Astrocyte of the hippocampus (primary cell): ENCODE measurements around the gene TIMM44.
"Not testable (repeated sequence)": the region's sequence is repeated elsewhere in the genome, so short reads cannot be mapped to it uniquely, and the experiment has no call there.

Source experiments
- DNase-seq: peaks from one replicate; pipeline ENCODE4 v3.0.0; 2011; ENCODE audit warnings: low read depth, low spot score

Gene TIMM44

DNA sequence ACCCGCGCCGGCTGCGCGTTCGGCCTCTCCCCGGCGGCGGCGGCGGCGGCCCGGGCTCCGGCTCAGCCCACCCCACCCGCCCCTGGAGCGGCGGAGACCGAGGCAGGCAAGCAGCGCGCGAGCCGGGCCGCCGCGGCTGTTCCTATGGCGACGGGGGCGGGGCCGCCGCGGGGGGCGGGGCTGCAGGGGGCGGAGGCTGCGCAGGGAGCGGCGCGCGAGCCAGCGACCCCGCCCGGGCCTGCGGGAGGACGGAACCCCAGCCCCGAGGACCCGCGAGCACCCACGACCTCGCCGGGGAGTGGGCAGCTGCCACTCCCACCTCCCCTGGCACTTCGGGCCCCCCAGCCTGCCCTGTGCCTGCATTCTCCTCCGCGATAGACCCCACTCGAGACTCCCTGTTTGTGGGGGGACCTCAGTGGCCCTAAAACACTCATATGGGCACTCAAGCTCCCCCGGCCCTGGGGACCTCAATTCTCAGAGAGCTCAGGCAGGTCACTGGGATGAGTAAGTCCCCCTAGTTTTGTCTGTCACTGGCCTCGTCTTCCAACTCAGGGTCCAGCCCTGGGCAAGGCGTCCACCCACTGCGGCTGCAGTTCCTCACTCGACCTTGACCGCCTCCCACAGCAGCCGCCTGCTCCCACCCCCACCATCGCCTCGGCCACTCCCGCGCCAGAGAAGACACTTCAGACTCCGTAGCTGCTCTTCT is 17.3 kb downstream of the TIMM44 start, which contains the start of gene CTXN1:
Gene CTXN1, minus strand, starts transcription at position 115 of the 706 bp plus-strand sequence. CDS start 597 bp downstream, outside the sequence.
- peak; percentile 83 for DNase-seq

DNA sequence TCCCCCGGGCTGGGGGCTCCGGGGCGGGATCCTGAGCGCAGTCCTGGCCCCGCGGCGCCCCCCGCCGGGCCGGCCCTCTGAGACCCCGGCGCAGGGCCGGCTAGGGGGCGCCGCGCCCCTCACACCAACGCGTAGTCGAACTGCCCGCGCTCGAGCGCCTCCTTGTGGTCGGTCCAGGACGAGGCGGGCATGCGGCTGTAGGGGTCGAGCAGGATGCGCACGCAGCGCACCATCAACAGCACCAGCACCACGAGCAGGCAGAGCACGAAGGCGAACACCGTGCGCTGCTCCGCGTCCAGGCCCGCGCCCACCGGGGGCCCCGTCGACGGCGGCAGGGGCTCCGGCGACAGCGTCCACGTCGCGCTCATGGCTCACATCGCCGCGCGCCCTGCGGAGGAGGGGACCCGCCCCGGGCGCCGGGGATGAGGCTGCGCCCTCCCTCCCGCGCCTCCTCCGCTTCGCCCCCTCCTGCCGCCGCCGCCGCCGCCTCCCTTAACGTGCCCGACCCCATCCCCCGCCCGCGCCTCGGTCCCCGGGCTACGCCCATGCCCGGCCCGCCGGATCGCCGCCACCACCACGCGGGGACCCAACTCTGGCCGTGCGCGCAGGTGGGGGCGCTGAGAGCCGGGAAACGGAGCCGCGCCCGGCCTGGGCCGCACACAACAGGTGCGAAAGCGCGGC is 18.2 kb downstream of the TIMM44 start:
- DNase-seq: peak; percentile 93

DNA sequence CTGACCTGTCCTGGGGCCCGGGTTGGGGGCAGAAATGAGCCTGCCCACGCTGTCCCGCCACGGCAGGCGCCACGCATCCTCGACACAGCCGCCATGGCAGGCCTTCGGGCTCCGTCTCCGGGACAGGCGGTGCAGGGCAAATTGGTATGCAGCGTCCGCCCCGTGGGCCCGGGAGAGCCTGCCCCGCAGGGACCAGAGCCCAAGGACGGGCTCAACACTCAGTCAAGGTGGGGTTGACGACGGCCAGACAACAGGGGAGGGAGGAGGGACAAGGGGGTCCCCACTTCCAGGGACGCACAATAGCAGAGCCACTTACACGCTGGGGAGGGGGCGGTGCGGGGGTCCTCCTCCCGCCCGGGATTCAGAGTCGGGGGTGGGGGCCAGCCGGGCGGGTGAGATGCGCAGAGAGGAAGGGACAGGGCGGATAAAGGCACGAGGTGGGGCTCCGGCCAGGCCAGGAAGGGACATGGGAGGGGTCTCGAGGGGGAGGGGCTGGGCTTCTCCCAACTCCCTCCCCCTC is 18.8 kb downstream of the TIMM44 start:
- DNase-seq: no peak

- no peak for DNase-seq
Observed at GRCh38 chr19:7924241-7924640, 19.2 kb downstream of the TIMM44 start.

DNA sequence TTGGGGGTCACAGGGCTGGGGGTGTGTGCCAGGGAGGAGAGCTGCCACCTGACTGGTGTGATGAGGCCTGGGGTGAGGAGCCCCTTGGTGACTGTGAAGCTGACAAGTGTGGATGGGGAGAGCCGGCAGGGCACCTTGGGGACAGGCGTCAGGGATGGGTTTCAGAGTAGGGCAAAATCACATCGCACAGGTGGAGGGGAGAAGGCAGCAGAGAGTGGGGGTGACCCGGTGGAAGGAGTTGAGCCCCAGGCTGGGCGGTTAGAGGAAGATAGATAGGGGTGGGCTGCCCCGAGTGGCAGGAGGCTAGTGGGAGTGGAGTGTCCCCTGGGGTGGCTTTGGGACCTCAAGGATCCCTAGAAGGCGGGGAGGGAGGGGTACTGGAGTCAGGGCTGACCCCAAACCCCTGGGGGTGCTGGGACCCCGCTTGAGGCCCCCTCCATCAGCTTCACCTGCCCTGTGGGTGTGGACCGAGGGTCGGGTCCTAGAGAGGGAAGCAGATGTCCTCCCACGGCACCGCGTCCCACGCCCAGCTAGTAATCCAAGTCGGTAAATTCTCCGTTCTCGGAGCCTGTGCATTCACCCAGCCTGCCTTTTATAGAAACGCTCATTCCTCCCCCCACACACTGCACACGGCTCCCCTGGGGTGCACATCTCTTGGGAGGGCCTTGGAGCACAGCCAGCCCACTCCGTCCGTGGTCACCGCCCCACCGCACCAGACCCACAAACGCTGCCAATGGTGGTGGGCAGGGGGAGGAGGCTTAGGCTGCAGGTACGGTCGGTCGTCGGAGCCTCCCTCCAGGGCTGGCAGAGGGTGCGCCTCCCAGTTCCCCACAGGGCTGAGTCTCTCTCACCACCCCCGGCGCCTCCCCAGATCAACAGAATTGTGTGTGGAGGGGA is 19.9 kb downstream of the TIMM44 start:
- DNase-seq: no peak

GRCh38 chr19:7922836-7923195 is 20.6 kb downstream of the TIMM44 start:
- no peak for DNase-seq

- no peak for DNase-seq
Observed at GRCh38 chr19:7921967-7922835, 21.3 kb downstream of the TIMM44 start.

DNA sequence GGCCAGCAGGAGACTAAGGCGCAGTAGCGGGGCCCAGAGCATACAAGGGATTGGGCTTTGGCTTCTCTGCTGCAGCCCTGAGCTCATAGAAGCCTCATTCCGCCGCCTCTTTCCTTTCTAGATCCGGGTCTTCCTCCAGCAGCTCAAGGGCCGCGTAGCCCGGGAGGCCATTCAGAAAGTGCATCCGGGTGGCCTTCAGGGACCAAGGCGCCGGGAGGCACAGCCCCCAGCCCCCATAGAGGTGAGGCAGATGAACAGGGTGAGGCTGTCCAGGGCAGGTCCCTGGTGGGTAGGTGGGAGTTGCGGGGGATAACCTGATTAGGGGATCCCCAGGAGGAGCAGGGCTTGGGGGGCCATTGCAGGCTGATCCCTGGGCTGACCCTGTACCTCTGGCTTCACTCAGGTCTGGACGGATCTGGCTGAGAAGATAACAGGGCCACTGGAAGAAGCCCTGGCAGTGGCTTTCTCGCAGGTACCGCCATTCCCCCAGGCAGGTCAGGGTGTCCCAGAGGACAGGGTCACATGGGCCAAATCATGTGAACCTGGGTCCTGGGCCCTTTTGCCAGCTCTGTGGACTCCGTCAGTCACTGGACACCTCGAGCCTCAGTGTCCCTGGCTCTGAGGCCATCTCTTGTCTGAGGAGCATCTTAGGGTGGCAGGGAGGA is 22.0 kb downstream of the TIMM44 start:
- DNase-seq: no peak

GRCh38 chr19:7920519-7921301 is 22.8 kb downstream of the TIMM44 start:
- DNase-seq: peak; percentile 99

DNA sequence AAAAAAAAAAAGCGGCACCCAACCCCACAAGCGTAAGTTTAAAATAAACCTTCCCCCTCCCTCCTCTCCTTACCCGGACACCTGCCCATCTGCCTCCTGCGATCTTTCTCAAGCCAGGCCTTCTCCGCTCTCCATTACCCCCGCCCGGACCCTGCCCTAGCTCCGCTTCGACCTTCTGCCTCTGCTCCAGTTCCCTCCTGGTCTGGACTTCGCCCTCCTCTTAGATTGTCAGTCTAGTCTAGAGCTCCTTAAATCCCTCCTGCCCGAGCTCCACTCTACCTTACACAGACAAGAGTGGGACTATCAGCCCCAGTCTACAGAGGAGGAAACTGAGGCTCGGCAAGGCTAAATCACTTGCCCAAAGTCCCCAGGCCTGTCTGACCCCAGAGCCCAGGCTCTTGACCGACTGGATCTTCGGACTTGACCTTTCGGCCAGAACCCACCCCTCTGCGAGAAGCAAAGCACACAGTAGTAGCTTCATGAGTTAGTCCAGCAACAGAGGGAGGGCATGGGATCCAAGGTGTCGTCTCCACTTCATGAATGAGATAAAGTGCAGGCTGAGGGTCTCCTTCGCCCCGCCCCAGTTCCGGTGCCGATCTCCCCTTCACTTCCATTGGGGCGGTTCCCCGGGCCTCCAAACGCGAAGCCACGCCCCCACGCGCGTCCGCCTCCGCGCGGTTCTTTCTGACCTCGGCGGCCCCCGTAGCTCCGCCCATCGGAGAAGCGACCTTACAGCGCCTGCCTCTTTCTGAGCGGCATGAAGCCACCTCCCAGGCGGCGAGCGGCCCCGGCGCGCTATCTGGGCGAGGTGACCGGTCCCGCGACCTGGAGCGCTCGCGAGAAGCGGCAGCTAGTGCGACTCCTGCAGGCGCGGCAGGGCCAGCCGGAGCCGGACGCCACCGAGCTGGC is 23.6 kb downstream of the TIMM44 start, which contains the start of gene SNAPC2:
Gene SNAPC2, plus strand, starts transcription at position 729 of the 909 bp plus-strand sequence. Its CDS starts 29 bp downstream, at position 758.
- DNase-seq: peak; percentile 98

DNA sequence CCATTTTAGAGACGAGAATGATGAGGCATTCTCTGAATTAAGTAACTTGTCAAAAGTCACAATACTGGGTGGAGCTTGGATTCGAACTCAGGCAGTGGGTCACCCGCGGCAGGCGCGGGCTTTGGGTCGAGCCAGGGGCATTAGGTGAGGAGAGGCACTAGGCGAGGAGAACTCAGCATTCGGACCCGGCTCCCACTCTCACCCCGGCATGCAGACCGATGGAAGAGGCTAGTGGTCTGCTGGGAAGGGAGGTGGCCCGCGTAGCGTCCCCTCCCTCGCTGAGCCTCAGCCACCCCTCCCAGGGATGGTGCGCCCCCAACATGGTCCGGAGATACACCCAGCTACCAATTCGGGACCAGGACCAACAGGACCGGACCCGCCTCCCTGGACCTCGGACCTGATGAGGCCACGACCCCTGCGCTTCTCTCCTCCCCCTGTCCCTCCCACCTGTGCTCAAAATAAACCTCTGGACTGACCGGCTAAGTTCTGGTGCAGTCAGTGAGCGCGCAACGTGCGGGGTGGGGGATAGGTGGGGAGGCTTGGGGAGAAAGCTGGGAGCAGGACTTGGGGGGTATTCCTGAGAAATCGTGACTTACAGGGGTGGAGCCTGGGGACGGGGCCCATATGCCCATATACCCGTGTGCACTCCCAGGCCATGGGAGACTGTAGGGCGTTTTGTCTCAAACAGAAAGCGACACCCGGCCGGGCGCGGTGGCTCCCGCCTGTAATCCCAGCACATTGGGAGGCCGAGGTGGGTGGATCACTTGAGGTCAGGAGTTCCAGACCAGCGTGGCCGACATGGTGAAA is 24.6 kb downstream of the TIMM44 start:
- no peak for DNase-seq

- DNase-seq: not testable (repeated sequence)
Observed at GRCh38 chr19:7918062-7918614, 25.3 kb downstream of the TIMM44 start.

- peak; percentile 82 for DNase-seq
Observed at GRCh38 chr19:7917267-7918061, 26.0 kb downstream of the TIMM44 start.

- no peak for DNase-seq
Observed at GRCh38 chr19:7916955-7917266, 26.6 kb downstream of the TIMM44 start.

- DNase-seq: no peak
Observed at GRCh38 chr19:7916103-7916954, 27.1 kb downstream of the TIMM44 start.
